TTC549 (cell line): ENCODE results near the gene APBA1.

Source experiments
- FAIRE-seq: peaks from 2 replicates; lab custom pipeline; 2012; peaks lifted over from hg19 to GRCh38; lab: Jason Lieb, UNC

Gene APBA1

DNA sequence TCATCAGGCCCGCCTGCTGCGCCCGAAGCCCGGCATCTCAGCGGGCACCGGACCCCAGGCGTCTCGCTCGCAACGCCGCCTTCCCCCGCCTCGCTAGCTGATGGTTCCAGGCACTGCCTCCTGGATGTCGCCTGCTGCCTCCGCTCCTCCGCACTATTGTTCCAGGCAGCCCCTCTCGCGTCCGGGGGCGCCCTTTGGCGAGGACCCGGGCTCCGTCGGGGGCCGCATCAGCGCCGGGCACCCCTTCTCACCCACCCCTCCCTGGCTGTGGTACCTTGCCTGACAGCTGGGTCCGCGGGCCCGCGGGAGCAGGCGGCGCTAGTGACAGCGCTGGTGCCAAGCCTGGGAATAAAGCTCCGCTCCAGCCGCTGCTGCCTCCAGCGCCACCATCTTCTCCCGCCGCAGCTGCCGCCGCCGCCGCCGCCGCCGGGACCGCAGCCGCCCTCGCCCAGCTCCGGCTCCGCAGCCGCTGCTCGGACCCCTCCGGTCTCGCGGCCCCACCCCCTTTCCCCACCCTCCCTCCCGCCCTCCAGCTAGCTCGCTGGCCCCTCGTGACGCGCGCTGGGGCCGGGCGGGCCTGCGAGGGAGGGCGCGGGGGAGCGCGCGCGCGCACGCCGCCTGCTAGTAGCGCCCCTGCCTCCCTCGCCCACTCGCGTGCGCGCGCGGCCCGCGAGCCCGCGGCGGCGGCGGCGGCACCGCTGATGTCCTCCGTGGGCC is at the start of gene APBA1:
Gene APBA1, minus strand, starts transcription at position 493 of the 717 bp plus-strand sequence.
- FAIRE-seq, result no peak

- no peak for FAIRE-seq
Measured at GRCh38 chr9:69719983-69720382, 47.8 kb upstream of the APBA1 start.

DNA sequence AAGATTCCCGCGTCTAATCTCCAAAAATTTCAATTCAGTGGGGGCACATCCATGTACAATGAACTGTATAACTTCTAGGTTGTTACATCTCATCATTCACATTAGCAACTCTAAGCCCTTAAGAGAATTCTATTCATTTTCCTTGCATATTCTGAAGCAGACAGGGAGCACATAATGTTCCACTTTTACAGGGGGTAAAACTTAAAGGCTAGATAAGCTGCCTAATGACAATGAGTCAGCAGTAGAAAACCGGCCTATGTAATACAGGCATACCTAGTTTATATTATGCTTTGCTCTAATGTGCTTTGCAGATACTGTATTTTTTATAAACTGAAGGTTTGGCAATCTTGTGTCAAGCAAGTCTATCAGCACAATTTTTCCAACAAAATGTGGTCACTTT is 47.2 kb upstream of the APBA1 start:
- FAIRE-seq, result no peak

DNA sequence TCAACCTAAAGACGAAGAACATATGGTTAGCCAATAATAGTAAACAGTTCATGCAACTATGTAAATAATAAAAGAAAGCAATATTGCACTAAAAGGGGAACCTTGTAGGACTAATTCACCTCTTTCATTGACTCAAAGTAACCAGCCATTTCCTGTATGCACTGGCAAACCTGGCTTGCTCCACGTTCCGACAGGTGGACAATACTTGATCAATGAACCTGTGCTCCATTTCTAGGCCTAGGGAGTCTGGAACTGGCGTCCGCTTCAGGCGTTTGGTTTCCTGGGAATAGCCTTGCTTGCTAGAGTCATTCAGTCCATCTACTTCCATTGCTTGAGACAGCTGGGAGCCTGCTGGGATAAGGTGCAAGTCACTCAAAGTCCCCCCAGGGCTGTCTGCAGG is 46.0 kb upstream of the APBA1 start:
- no peak for FAIRE-seq

GRCh38 chr9:69715825-69716224 is 43.7 kb upstream of the APBA1 start:
- no peak for FAIRE-seq

- FAIRE-seq, result no peak
Measured at GRCh38 chr9:69715096-69715495, 42.9 kb upstream of the APBA1 start.

GRCh38 chr9:69697475-69697874 is 25.3 kb upstream of the APBA1 start:
- no peak for FAIRE-seq

- no peak for FAIRE-seq
Measured at GRCh38 chr9:69696802-69697201, 24.6 kb upstream of the APBA1 start.

GRCh38 chr9:69689991-69690538 is 17.9 kb upstream of the APBA1 start:
- FAIRE-seq, result no peak

- no peak for FAIRE-seq
Measured at GRCh38 chr9:69683927-69684326, 11.8 kb upstream of the APBA1 start.

DNA sequence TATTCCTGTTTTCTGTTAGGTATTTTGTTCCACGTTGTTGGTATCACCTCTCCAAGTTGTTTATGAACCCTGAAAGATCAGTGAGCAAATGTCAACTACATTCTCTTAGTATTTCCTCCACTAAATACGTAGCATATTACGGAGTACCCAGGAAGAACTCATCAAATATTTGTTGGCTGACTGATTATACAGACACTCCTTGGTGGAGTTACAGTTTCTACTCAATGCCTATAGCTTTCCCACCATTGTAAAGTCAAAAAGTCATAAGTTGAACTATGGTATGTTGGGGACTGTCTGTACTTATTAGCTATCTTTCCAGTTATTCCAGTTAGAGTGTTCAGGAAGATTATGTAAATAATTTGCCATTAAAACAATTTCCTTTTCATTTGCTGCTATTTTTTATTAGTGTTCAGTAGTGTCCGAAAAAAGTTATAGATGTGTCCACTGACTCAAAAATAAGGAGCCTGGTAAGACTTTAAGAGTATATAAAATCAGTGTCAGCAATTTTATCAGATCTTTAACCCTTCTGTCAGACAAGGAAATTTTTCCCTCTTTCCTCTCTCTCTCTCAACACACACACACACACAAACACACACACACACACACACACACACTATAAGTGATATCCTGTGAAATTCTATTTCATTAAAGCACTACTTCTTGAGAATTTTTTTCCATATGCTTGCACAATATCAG is 6.8 kb upstream of the APBA1 start:
- FAIRE-seq, result no peak

- FAIRE-seq, result no peak
Measured at GRCh38 chr9:69677931-69678330, 5.8 kb upstream of the APBA1 start.

- FAIRE-seq, result no peak
Measured at GRCh38 chr9:69675563-69675962, 3.4 kb upstream of the APBA1 start.

- FAIRE-seq, result no peak
Measured at GRCh38 chr9:69674716-69675438, 2.7 kb upstream of the APBA1 start.

DNA sequence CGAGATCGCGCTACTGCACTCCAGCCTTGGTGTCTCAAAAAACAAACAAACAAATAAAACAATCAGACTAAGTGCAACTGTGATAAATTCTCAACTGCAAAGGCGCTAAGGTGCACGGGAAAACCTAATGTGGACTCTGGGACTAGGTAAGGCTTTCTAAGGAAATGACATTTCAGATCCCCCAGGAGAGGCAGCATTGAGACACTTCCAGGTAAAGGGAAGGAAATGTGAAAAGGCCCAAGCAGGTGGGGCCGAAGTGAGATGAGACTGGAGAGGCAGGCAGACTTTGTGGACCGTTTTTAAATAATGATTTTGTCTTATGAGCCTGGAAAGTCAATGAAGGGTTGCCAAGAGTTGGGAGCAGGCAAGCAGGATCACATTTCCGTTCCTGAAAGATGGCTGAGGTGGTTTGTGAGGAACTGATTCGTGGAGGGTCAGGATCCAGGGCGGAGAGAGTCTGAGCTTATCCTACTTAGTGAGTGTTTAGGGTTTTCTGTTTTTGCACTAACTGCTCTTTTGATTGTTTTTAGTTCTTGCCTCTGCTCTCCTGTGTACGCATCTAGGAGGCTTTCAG is 2.0 kb upstream of the APBA1 start:
- FAIRE-seq, result no peak

GRCh38 chr9:69673311-69673640 is 1.1 kb upstream of the APBA1 start:
- no peak for FAIRE-seq

DNA sequence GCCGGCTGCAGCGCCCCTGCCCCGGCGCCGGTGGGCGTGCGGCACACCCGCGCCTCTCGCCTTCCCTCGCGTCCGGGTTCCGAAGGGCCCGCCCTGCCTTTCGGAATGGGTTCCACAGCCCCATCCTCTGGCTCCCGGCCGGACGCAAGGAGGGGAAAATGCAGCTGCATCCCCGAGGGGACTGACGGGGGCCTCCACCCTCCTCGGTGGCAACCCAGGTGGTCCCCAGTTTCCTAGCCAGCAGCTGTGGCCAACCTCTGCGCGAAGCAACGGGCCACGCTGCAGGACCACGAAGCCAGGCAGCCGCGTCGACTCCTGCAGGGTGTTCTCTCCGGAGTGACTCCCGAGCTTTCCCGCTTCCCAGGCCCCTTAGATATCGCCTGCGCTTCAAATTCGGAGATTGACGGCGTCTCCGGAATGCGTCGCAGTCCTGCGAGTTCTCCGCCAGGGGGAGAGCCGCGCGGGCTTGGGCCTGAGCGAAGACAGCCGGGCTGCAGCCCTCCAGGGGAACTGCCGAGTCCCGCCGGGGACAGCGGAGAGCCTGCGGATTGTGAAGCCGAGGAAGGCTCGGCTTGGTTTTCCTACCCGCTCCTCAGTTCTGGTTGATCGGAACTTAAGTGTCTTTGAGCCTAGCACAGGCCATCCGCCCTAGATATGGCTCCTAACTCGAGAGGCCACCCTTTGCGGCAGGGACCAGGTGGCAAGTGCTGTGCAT is 582 bp upstream of the APBA1 start:
- FAIRE-seq, result no peak

- FAIRE-seq, result no peak
Measured at GRCh38 chr9:69671311-69671878, 776 bp downstream of the APBA1 start.

- no peak for FAIRE-seq
Measured at GRCh38 chr9:69667306-69667705, 4.9 kb downstream of the APBA1 start.

GRCh38 chr9:69660304-69660703 is 11.9 kb downstream of the APBA1 start:
- no peak for FAIRE-seq

DNA sequence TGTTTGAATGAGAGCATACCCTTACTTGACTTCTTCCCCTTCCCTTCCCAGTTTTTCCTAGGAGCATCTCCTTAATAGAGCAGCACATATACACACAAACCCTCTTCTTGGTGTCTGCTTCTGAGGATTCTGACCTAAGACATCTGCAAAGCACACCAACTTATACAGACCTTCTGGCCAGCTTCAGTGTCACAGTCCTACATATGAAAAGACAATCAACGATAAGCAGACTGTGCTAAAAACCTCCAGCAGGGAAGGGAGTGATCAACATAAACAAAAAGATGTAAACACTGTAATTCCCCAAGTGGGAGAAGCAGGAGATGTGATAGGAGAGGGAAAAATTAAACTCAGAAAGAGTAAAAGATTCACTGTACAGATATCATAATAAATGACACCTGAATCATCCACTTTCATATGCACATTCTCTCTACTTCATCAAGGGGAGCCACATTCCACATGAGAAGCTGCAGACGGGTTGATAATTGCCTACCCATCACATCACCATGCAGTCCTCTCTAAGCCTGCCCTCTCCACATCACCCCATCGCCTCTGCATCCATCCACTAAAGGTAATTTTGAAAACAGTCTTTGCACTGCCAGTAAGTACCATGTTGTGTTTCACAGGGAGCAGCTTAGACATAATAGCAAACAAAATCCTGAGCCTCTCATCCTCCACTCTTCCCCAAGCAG is 13.0 kb downstream of the APBA1 start:
- no peak for FAIRE-seq
